Activated T-cell treated with anti-CD3 and anti-CD28 coated beads for 24 hours (primary cell): ENCODE results near the gene DAPK3.
"Not testable (repeated sequence)": the region's sequence is repeated elsewhere in the genome, so short reads cannot be mapped to it uniquely, and the experiment has no call there.

Experiments
- DNase-seq: peaks from one replicate; pipeline ENCODE4 v3.0.0-alpha.2; 2020; ENCODE audit warnings: low read depth

Gene DAPK3

DNA sequence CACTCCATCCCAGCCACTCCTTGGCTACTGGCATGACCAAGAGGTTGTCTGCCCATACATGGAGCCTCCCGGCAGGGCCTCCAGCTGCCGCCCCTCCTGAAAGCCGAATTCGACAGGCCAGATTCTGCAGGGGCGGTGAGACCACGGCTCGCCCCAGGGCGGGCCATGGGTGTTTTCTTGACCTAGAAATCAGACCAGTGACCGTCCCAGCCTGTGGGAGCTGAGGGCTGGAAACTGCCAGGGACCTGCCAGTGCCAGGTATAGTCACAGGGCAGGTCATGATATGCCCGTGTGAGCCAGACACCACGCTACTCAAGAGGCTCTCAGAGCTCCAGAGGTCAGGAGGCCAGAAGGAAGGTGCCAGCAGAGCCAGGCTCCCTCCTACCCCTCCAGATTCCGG lies 16.8 kb downstream of the DAPK3 start:
- no peak for DNase-seq

GRCh38 chr19:3952755-3953276 lies 18.1 kb downstream of the DAPK3 start:
- not testable (repeated sequence) for DNase-seq

DNA sequence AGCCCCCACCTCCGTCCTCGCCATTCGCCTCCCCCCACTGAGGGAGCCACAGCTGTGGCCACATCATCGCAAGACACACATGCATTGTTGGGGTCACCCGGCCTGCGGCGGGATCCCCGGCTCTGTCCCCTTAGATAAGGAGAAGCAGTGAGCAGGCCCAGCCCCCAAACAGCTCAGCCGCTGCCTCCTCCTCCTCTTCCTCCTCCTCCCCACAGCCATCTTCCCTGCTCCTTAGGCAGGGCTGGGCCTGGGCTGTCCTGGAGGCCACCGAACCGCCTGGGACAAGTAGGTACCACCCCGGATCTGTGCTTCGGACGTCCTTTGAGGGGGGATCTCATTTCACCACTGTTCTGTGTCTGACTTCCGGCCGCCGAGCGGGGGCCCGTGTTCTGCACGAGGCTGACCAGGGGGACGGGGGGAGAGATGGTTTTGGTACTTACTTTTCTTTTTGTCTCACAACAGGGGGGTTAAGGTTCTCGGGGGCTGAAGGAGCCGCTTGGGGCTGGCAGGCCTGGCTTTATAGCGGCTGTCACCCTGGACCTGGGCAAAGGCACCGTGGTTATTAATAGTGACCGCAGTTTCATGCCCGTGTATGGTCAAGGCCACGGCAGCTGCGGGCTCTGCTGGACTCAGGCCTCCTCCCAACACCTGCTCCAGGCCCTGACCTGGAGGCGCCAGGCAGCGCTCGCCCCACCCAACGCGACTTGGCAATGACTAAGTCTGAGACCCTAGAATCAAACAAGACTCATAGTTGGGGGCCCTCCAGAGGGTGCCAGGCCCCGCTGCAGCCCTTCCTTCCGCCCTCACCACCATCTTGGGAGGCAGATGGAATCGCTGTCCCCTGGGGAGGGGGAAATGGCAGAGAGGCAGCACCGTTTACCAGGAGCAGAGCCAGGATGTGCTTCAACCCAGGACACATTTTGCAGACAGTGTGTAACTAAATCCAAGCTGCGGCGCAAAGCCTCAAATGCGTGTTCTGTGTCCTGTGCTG lies 19.7 kb downstream of the DAPK3 start:
- no peak for DNase-seq

DNA sequence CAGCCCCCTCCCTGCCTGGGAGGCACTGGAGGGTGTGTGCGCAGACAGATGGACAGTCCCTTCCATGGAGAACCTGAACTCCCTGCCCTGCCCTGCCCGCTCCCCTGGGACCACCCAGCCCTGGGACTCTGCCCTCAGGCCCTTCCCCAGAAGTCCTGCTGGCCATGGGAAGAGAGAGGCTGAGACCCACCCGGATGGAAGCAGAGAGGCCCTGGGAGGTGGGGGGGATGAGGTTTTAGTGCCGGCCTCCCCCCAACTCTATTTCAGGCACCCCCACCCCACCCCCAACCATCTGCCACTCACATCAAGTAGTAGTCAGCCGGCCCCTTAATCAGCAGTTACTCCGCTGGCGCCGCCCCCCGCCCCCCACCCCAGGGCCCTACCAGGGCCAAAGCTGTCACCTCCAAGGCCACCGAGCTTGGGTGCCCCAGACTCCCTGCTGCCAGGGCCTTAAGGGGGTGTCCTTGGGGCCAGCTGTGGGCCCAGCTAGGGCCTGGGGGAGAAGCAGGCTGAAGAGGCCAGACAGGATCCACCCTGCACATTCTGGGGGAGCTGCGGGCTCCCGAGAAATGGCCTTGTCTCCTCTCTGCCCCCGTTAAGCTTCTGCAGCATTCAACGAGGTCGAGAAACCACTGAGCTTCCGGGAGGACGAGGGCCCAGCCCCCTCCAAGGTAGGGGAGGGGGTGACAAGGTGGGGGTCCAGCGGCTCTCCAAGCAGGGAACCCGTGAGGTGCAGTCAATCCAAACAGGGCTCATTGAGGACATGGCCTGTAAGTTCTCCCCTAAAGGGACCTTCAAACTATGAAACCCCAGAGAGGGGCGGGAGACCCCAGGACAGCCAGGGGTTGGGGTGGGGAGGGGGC lies 20.7 kb downstream of the DAPK3 start:
- no peak for DNase-seq

DNA sequence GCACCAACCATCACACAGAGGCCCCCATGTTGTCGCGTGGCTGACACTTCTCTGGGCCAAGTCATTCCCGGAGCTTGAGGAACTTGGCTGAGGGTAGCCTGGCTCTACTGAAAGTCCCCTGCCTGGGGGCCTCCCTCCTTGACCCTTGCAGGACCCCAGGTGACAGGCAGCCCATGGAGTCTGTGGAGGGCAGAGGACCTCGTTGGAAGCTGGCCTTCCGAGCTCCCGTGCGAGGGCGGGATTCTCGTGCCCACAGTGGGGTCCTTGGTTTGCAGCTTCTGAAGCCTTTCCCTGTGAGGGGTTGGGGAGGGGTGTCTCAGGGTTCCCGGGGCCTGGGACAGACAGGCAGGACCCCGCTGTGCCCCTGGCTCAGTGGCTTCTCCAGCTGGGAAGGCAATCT lies 21.6 kb downstream of the DAPK3 start:
- no peak for DNase-seq

DNA sequence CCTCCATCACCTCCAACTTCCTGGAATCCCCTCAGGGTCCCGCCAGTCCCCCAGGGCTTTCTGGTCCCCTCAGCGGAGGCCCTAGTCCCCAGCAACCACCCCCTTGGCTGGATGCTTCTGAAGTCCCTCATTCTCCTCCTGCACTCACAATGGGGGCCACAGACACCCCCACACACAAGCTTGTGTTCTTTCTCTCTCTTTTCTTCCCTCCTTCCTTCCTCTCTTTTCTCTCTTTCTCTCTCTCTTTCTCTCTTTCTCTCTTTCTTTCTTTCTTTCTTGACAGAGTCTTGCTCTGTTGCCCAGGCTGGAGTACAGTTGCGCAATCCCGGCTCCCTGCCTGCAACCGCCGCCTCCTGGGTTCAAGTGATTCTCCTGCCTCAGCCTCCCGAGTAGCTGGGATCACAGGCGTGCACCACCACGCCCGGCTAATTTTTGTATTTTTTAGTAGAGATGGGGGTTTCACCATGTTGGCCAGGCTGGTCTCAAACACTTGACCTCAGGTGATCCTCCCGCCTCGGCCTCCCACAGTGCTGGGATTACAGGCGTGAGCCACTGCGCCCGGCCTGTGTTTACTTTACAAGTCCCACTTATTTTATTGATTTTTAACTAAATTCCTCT lies 23.5 kb downstream of the DAPK3 start:
- not testable (repeated sequence) for DNase-seq

- no peak for DNase-seq
Measured at GRCh38 chr19:3945838-3946237, 25.1 kb downstream of the DAPK3 start.

DNA sequence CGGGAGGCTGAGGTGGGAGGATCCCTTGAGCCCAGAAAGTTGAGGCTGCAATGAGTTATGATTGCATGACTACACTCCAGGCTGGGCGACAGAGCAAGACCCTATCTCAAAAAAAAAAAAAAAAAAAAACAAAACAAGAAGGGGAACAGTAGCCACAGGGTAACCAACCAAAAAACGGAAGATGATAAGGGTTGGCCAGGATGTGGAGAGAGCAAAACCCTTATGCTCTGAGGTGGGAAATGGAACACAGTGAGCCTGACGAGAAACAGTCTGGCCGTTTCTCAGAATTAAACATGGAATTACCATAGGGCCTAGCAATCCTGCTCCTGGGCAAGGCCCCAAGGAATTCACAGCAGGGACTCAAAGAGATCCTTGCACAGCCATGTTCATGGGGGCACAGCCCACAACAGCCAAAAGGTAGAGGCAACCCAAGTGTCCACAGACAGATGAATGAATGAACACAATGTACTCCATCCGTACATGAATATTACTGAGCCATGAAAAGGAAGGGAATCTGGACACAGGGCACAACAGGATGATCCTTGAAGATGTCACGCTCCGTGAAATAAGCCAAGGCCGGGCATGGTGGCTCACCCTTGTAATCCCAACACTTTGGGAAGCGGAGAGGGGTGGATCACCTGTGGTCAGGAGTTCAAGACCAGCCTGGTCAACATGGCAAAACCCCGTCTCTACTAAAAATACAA lies 26.7 kb downstream of the DAPK3 start:
- DNase-seq, result no peak

DNA sequence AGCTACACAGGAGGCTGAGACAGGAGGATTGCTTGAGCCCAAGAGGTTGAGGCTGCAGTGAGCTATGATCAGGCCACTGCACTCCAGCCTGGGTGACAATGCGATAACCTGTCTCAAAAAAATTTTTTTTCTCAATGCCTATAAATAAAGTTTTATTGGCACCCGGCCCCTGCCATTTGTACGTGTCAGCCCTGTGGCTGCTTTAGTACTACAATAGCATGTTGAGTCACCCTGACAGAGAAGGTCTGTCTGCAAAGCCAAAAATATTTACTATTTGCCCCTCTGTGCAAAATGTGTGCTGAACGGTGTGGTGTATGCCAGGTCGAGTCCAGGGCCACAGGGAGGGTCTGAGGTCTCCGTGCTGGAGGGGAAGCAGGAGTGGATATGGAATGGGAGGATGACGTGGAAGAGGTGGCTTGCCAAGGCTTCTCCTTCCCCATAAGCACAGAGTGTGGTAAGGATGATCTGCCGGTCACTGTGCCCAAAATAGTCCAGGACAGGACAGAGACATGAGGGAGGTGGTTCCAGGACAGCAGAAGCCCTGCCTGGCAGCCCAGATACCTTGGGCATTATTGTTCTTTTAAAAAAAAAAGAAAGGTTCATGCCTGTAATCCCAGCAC lies 28.0 kb downstream of the DAPK3 start:
- no peak for DNase-seq

DNA sequence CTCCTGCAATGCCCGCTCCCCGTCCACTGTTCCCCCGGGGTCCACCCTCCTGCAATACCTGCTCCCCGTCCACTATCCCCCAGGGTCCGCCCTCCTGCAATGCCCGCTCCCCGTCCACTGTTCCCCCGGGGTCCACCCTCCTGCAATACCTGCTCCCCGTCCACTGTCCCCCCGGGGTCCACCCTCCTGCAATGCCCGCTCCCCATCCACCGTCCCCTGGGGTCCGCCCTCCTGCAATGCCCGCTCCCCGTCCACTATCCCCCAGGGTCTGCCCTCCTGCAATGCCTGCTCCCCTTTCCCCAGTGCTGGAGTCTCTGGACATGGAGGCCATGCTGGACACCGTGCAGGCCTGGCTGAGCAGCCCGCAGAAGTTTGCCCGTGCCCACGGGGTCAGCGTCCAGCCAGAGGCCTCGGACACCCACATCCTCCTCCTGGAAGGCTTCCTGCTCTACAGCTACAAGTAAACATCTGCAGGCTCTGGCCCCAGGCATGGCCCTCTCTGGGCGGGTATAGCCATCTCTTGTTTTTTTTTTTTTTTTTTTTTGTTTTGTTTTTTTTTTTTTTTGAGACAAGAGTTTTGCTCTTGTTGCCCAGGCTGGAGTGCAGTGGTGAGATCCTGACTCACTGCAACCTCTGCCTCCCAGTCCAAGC lies 32.5 kb downstream of the DAPK3 start:
- DNase-seq, result not testable (repeated sequence)

DNA sequence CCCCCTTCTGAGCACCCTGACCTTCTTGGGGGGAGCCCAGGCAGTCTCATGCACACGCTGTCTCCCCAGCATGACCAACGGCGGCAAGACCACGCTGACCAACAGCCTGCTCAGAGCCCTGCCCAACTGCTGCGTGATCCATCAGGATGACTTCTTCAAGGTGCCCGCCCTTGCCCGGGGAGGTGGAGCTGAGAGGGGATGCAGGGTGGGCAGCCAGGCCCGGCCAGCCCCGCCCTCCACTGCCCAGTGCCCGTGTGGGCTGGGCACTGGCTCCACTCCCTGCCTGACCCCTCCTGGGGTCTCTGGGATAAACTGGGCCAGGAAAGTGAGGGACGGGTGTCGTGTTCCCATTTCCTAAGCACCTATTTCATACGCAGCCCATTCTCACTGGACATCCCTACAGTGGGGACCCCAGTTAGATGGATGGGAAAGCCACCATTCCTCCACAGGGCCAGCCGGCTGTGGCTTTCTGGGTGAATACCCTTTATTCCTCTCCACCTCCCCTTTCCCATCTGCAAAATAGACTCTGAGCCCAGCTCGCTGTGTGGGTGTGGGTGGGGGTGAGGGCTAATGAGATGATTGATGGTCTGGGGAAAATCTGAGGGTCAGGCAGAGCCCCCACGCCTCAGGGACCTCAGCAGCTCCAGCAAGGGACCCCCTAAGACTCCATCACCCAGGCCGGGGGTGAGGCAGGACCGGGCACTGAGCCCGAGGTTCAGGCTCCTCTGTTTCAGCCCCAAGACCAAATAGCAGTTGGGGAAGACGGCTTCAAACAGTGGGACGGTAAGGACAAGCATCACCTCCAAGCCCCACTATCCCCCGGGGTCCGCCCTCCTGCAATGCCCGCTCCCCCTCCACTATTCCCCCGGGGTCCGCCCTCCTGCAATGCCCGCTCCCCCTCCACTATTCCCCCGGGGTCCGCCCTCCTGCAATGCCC lies 34.1 kb downstream of the DAPK3 start:
- DNase-seq, result no peak

- no peak for DNase-seq
Measured at GRCh38 chr19:3932931-3933810, 37.7 kb downstream of the DAPK3 start, which contains the start of gene NMRK2. NMRK2 (plus strand) TSS chr19:3933069; CDS start chr19:3933672, 603 bp downstream.

- DNase-seq, result no peak
Measured at GRCh38 chr19:3931041-3931440, 39.9 kb downstream of the DAPK3 start.

- no peak for DNase-seq
Measured at GRCh38 chr19:3923912-3924311, 47.0 kb downstream of the DAPK3 start.

DNA sequence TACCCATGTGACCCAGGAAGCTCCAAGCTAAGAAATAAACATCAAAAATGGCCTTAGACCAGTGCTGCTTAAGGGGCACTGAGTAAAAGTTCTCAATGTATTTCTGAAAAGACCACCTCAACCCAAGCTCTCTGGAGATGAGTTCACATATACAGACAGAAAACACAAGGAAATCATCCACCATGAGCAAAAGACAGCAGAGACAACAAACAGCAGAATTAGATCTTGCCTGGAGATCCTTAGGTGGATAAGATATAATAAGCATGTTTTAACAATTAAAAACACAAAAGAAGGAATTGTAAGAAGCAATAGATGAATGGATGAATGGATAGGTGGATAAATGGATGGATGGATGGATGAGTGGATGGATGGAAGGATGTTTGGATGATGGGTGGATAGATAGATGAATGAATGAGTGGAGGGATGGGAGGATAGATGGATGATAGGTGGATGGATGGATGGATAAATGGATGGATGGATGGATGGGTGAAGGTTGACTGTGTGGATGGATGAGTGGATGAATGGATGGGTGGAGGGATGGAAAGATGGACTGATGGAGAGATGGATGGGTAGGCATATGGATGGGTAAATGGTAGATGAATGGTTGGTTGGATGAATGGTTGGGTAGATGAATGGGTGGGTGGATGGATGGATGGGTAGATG lies 47.7 kb downstream of the DAPK3 start:
- DNase-seq, result no peak

DNA sequence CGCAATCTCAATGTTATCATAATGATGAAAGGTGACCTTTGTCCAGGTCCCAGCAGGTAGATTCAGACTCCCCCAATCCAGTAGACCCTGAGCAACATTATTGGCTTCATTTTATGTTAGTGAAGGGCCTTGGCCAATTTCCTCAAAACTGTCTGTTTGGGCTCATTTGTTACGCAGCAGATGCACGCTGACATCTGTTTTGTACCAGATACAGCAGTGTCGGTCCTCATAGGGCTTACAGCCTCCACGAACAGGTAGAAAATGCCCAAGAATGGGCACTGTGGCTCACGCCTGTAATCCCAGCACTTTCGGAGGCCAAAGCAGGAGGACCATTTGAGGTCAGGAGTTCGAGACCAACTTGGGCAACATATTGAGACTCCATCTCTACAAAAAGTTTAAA lies 51.1 kb downstream of the DAPK3 start:
- no peak for DNase-seq

DNA sequence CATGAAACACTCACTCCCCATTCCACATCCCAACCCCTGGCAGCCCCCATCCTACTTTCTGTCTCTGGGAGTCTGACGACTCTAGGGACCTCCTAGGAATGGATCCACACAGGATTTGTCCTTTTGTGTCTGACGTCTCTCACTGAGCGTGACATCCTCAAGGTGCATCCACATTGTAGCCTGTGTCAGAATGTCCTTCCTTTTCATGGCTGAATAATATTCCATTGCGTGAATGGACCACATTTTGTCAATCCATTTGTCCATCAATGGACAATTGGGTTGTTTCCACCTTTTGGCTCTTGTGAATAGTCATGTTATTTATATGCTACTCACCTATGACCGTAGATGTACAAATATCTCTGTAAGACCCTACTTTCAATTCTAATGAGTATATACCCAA lies 54.9 kb downstream of the DAPK3 start:
- no peak for DNase-seq

DNA sequence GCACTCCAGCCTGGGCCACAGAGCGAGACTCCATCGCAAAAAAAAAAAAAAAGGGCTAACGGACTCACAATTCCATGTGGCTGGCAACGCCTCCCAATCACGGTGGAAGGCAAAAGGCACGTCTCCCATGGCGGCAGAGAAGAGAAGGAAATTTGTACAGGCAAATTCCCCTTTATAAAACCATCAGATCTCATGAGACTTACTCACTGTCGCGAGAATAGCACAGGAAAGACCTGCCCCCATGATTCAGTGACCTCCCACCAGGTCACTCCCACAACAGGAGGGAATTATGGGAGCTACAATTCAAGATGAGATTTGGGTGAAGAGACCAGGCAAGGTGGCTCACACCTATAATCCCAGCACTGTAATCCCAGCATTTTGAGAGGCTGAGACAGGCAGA lies 56.7 kb downstream of the DAPK3 start:
- no peak for DNase-seq
